Effector memory CD4-positive, alpha-beta T cell (primary cell): ENCODE results near the gene AACS.
A peak's percentile ranks its signal among the peaks of the same experiment; 100 is the strongest.
"Not testable (repeated sequence)": the region's sequence is repeated elsewhere in the genome, so short reads cannot be mapped to it uniquely, and the experiment has no call there.

Source experiments
- DNase-seq, 3 donors: peaks; one replicate each; pipeline ENCODE4 v3.0.0-alpha.2; 2020
- H3K27ac ChIP-seq: 2 replicates; pipeline ENCODE4 v1.7.0; 2013; ENCODE audit warnings: mild to moderate bottlenecking, low read length, moderate library complexity; ENCODE audit not compliant: insufficient read depth, poor library complexity, severe bottlenecking
- H3K27me3 ChIP-seq: replicated peaks from 2 replicates; pipeline ENCODE4 v1.7.0; 2013; ENCODE audit warnings: mild to moderate bottlenecking, low read length; ENCODE audit not compliant: insufficient read depth, control insufficient read depth, poor library complexity, severe bottlenecking
- H3K36me3 ChIP-seq: 2 replicates; pipeline ENCODE4 v1.7.0; 2013; ENCODE audit warnings: mild to moderate bottlenecking, low read length, moderate library complexity; ENCODE audit not compliant: control insufficient read depth, insufficient read depth
- H3K4me1 ChIP-seq: 2 replicates; pipeline ENCODE4 v1.7.0; 2013; ENCODE audit warnings: low read length, mild to moderate bottlenecking; ENCODE audit not compliant: control insufficient read depth, insufficient read depth, poor library complexity, severe bottlenecking
- H3K4me3 ChIP-seq: 2 replicates; pipeline ENCODE4 v1.7.0; 2013; ENCODE audit warnings: low read length, low read depth, mild to moderate bottlenecking; ENCODE audit not compliant: insufficient read depth, poor library complexity, severe bottlenecking
- H3K9me3 ChIP-seq: 2 replicates; pipeline ENCODE4 v1.7.0; 2013; ENCODE audit warnings: mild to moderate bottlenecking, low read length, moderate library complexity; ENCODE audit not compliant: control insufficient read depth

The AACS gene

GRCh38 chr12:125028106-125028505 is 37.1 kb upstream of the AACS start:
- no peak for DNase-seq
- H3K27ac ChIP-seq, result no peak overlapping the region

GRCh38 chr12:125029761-125030358 is 35.4 kb upstream of the AACS start:
- H3K9me3 ChIP-seq, result no peaks in the 10 kb centered on the region
- DNase-seq, result no peak
- no peaks in the 10 kb centered on the region for H3K27me3 ChIP-seq
- H3K36me3 ChIP-seq, result no peaks in the 10 kb centered on the region
- no peak overlapping the region for H3K4me3 ChIP-seq
- H3K27ac ChIP-seq, result no peak overlapping the region
- no peaks in the 10 kb centered on the region for H3K4me1 ChIP-seq

More at GRCh38 chr12:125028106-125028505, 37.1 kb upstream of the AACS start:
- Histone ChIP-seq H3K9me3 (no peaks in the 10 kb centered on the region), H3K27me3 (no peaks in the 10 kb centered on the region), H3K4me1 (no peaks in the 10 kb centered on the region), H3K36me3 (peaks cover 2% of the 10 kb centered on the region), H3K4me3 (no peak overlapping the region)

GRCh38 chr12:125031471-125031870 is 33.8 kb upstream of the AACS start:
- H3K36me3 ChIP-seq, H3K9me3 ChIP-seq, H3K4me3 ChIP-seq, H3K27ac ChIP-seq, H3K27me3 ChIP-seq, H3K4me1 ChIP-seq, DNase-seq: not testable (repeated sequence)

GRCh38 chr12:125032466-125033152 is 32.6 kb upstream of the AACS start:
- H3K27ac ChIP-seq, result no peak overlapping the region
- no peaks in the 10 kb centered on the region for H3K27me3 ChIP-seq
- DNase-seq, result no peak
- H3K36me3 ChIP-seq, result no peaks in the 10 kb centered on the region
- H3K4me3 ChIP-seq, result no peak overlapping the region
- H3K9me3 ChIP-seq, result no peaks in the 10 kb centered on the region
- H3K4me1 ChIP-seq, result no peaks in the 10 kb centered on the region

- DNase-seq, result no peak
- no peaks in the 10 kb centered on the region for H3K4me1 ChIP-seq
- no peaks in the 10 kb centered on the region for H3K27me3 ChIP-seq
- no peaks in the 10 kb centered on the region for H3K36me3 ChIP-seq
- H3K27ac ChIP-seq, result no peak overlapping the region
- H3K9me3 ChIP-seq, result no peaks in the 10 kb centered on the region
- no peak overlapping the region for H3K4me3 ChIP-seq
These were observed 31.9 kb upstream of the AACS start for GRCh38 chr12:125033288-125033687.

GRCh38 chr12:125038976-125039625 is 26.1 kb upstream of the AACS start:
- Histone ChIP-seq H3K27me3 (no peaks in the 10 kb centered on the region), H3K4me3 (no peak overlapping the region), H3K4me1 (no peaks in the 10 kb centered on the region), H3K36me3 (no peaks in the 10 kb centered on the region), H3K27ac (no peak overlapping the region), H3K9me3 (no peaks in the 10 kb centered on the region)
- no peak for DNase-seq

- Histone ChIP-seq H3K4me1 (no peaks in the 10 kb centered on the region), H3K27me3 (no peaks in the 10 kb centered on the region), H3K9me3 (no peaks in the 10 kb centered on the region), H3K27ac (peak overlapping the region; percentile 10), H3K4me3 (peak overlapping the region; percentile 56), H3K36me3 (no peaks in the 10 kb centered on the region)
- no peak for DNase-seq
These were observed 16.2 kb upstream of the AACS start for GRCh38 chr12:125049093-125049458.

GRCh38 chr12:125050446-125050845 is 14.8 kb upstream of the AACS start:
- no peaks in the 10 kb centered on the region for H3K27me3 ChIP-seq
- no peak for DNase-seq
- no peaks in the 10 kb centered on the region for H3K4me1 ChIP-seq
- H3K9me3 ChIP-seq, result no peaks in the 10 kb centered on the region
- no peaks in the 10 kb centered on the region for H3K36me3 ChIP-seq
- no peak overlapping the region for H3K4me3 ChIP-seq
- H3K27ac ChIP-seq, result no peak overlapping the region

GRCh38 chr12:125050868-125051267 is 14.4 kb upstream of the AACS start:
- no peak overlapping the region for H3K4me3 ChIP-seq
- no peaks in the 10 kb centered on the region for H3K9me3 ChIP-seq
- no peak for DNase-seq
- no peaks in the 10 kb centered on the region for H3K27me3 ChIP-seq
- H3K27ac ChIP-seq, result no peak overlapping the region
- no peaks in the 10 kb centered on the region for H3K36me3 ChIP-seq
- H3K4me1 ChIP-seq, result no peaks in the 10 kb centered on the region

GRCh38 chr12:125053821-125054220 is 11.4 kb upstream of the AACS start:
- H3K9me3 ChIP-seq, result no peaks in the 10 kb centered on the region
- DNase-seq, result no peak
- no peaks in the 10 kb centered on the region for H3K27me3 ChIP-seq
- H3K4me3 ChIP-seq, result no peak overlapping the region
- H3K36me3 ChIP-seq, result no peaks in the 10 kb centered on the region
- H3K4me1 ChIP-seq, result no peaks in the 10 kb centered on the region
- no peak overlapping the region for H3K27ac ChIP-seq
